HG02678 (cell line): ENCODE measurements around the gene ZNF654.
"Not testable (repeated sequence)": the region's sequence is repeated elsewhere in the genome, so short reads cannot be mapped to it uniquely, and the experiment has no call there.

ENCODE experiments used
- ATAC-seq: cut with Tn5 transposase; IDR thresholded peaks from one replicate; pipeline ENCODE4 v1.9.1; 2021; ENCODE audit warnings: mild to moderate bottlenecking, moderate library complexity; ENCODE audit not compliant: unreplicated experiment

ZNF654 gene

GRCh38 chr3:88058581-88059379, at the start of gene ZNF654, which contains the start of gene CGGBP1:
Gene ZNF654, plus strand, starts transcription at chr3:88059255. Its CDS starts 65 bp downstream, at chr3:88059320.
Gene CGGBP1, minus strand, starts transcription at chr3:88059005. Its CDS starts 3,029 bp downstream, at chr3:88055976.
- peak; percentile 92 for ATAC-seq

GRCh38 chr3:88010810-88011209, 48.2 kb upstream of the ZNF654 start:
- no peak for ATAC-seq

- ATAC-seq: no peak
These were observed 45.5 kb upstream of the ZNF654 start for GRCh38 chr3:88013592-88013991.

GRCh38 chr3:88015656-88016055, 43.4 kb upstream of the ZNF654 start:
- not testable (repeated sequence) for ATAC-seq

GRCh38 chr3:88019024-88019423, 40.0 kb upstream of the ZNF654 start:
- ATAC-seq: peak; percentile 94

- ATAC-seq: no peak
These were observed 34.0 kb upstream of the ZNF654 start for GRCh38 chr3:88025001-88025552.

- no peak for ATAC-seq
These were observed 30.2 kb upstream of the ZNF654 start for GRCh38 chr3:88028876-88029275.

GRCh38 chr3:88030210-88030609, 28.8 kb upstream of the ZNF654 start:
- no peak for ATAC-seq

- peak; percentile 88 for ATAC-seq
These were observed 27.4 kb upstream of the ZNF654 start for GRCh38 chr3:88031642-88032077.

- ATAC-seq: peak; percentile 8
These were observed 26.8 kb upstream of the ZNF654 start for GRCh38 chr3:88032245-88032644.

- no peak for ATAC-seq
These were observed 26.0 kb upstream of the ZNF654 start for GRCh38 chr3:88033079-88033478.

GRCh38 chr3:88033808-88034207, 25.2 kb upstream of the ZNF654 start:
- ATAC-seq: no peak

GRCh38 chr3:88034491-88035275, 24.4 kb upstream of the ZNF654 start:
- ATAC-seq: no peak

- no peak for ATAC-seq
These were observed 22.8 kb upstream of the ZNF654 start for GRCh38 chr3:88036221-88036620.

GRCh38 chr3:88038566-88038965, 20.5 kb upstream of the ZNF654 start:
- ATAC-seq: no peak

- no peak for ATAC-seq
These were observed 18.5 kb upstream of the ZNF654 start for GRCh38 chr3:88040529-88040928.

GRCh38 chr3:88041005-88041404, 18.1 kb upstream of the ZNF654 start:
- ATAC-seq: no peak

- no peak for ATAC-seq
These were observed 14.6 kb upstream of the ZNF654 start for GRCh38 chr3:88044411-88044810.

GRCh38 chr3:88046766-88047165, 12.3 kb upstream of the ZNF654 start:
- no peak for ATAC-seq

- ATAC-seq: no peak
These were observed 1.3 kb upstream of the ZNF654 start for GRCh38 chr3:88057630-88058305.

- ATAC-seq: no peak
These were observed 812 bp upstream of the ZNF654 start for GRCh38 chr3:88058306-88058580.
